Transverse colon (tissue), 4 donors: ENCODE measurements around the gene ITGA1.

Experiments used
- EP300 ChIP-seq: sonication (generic); formaldehyde crosslinking; IDR thresholded peaks from one replicate; pipeline ENCODE4 v1.6.1; 2017; ENCODE audit warnings: antibody characterized with exemption, low read depth
- POLR2A ChIP-seq: fragments of 450-650 bp; IDR thresholded peaks from one replicate; pipeline ENCODE4 v1.6.1; 2016; ENCODE audit warnings: antibody characterized with exemption, mild to moderate bottlenecking, moderate library complexity
- POLR2AphosphoS5 ChIP-seq, 3 donors: sonication (generic); formaldehyde crosslinking; IDR thresholded peaks; one replicate each; pipeline ENCODE4 v1.6.1; 2016; ENCODE audit warnings: antibody characterized with exemption in 3 of 3
- TF ChIP-seq, protein P1 (sequence below), 5 experiments: fragments of 200-600 bp in 3 of 5; fragments of 450-650 bp in 2 of 5; sonication (generic) in 3 of 5; IDR thresholded peaks; 1 replicate in 2 of 5; 2 replicates in 3 of 5; pipeline ENCODE4 v1.5.1; 2016 to 2017; ENCODE audit warnings: antibody characterized with exemption in 5 of 5, inconsistent platforms in 3 of 5, mild to moderate bottlenecking in 2 of 5, moderate library complexity in 1 of 5

DNA sequence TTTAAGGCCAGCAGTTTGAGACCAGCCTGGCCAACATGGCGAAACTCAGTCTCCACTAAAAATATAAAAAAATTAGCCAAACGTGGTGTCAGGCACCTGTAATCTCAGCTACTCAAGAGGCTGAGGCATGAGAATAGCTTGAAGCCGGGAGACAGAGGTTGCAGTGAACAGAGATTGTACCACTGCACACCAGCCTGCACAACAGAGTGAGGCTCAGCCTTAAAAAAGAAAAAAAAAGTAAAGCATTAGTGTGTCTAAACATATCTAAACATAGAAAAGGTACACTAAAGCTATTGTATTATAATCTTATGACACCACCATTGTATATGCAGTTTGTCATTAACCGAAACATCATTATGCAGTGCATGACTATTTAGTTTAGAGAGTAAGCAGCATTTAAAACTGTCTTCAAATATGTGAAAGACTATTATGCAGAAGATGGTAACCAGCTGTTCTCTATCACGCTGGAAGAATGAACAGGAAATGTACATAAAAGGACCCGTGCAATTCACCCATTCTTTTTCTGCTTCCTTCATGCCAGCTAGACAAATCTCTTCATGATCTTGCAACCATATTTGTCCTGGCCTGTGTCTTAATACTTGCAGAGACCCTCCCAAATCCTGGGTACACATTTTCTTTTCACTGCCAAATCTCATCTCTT lies 58.6 kb downstream of the ITGA1 start:
- TF ChIP-seq EP300 (no peak), POLR2A (no peak), POLR2AphosphoS5 (IDR thresholded peaks at IDR 0.05) (peak; percentile 13 to 45 (median 14))
- TF ChIP-seq, protein P1, sequence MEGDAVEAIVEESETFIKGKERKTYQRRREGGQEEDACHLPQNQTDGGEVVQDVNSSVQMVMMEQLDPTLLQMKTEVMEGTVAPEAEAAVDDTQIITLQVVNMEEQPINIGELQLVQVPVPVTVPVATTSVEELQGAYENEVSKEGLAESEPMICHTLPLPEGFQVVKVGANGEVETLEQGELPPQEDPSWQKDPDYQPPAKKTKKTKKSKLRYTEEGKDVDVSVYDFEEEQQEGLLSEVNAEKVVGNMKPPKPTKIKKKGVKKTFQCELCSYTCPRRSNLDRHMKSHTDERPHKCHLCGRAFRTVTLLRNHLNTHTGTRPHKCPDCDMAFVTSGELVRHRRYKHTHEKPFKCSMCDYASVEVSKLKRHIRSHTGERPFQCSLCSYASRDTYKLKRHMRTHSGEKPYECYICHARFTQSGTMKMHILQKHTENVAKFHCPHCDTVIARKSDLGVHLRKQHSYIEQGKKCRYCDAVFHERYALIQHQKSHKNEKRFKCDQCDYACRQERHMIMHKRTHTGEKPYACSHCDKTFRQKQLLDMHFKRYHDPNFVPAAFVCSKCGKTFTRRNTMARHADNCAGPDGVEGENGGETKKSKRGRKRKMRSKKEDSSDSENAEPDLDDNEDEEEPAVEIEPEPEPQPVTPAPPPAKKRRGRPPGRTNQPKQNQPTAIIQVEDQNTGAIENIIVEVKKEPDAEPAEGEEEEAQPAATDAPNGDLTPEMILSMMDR (IDR thresholded peaks at IDR 0.05), result no peak
